HG03139 (cell line): Measurements from ENCODE around the gene UVRAG.

Experiments used
- ATAC-seq: cut with Tn5 transposase; IDR thresholded peaks from one replicate; pipeline ENCODE4 v1.9.1; 2021; ENCODE audit not compliant: unreplicated experiment

The UVRAG gene

DNA sequence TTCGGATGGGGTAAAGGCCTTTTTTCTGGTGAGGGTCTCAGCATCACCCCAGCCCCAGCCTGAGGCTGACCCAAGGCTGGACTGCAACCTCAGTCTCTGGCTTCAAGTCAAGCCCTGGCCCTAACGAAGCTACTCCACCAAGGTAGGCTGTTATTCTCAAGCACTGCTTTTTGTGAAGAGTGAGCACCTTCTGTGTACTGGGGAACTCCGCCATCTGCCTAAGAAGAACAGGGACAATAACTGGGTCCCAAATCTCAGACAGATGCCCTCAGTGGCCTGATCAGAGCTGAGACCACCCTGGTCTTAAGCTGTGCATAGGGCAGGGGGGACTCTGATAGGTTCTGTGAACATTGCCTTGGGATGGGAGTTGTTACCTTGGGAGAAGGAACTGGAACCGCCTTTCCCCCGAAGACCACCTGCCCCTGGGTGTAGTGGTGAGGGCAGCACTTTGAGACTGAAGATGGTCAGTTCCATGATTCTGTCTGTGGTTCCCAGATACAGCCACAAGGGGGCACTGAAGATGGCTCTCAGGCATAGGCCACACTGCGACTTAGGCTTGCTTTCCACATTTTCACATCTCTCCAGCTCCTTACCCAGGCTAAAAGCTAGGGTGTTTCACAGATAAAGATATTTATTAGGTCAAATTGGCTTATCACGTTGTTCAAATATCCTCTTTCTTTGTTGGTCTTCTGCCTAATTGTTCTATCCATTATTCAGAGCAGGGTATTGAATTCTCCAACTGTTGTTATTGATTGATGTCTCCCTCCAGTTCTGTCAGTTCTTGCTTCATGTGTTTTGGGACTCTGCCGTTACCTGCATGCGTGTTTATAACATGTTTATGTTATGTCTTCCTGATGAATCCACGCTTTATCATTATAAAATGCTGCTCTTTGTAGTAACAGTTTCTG, 11.8 kb upstream of the UVRAG start:
- ATAC-seq = peak; percentile 58

DNA sequence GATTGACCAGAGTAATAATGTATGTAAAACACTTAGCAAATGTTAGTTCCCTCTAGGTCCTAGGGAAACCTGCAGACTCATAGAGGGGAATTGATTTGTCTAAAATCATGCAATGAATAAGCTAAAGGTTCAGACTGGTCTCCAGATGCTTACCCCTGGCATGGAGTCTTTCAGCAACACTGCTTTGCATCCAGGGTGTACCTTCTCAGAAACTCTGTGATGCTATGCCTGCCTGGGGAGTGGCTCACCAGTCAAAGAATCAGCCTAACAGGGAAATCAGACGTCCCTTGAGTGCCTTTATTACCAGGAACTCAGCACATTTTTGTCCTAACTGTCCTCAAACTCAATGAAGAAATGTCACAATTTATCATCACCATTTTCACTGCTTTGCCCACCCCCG, 5.9 kb upstream of the UVRAG start:
- ATAC-seq = no peak

DNA sequence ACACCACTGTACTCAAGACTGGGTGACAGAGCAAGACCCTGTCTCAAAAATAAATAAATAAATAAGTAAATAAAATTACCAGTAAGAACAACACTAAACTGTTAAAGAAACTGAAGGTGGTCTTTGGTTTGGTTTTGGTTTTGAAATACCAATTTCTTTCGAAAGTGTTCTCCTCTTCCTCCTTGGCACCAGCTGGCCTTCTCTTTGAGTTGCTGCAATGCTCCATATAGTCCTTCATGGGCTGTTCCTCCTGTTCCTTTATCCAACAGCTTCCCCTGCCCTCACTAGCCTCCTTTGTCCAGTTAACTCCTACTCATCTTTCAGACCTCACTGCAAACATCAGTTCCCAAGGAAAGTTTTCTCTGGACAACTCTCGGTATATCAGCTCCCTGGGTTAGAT, 5.0 kb upstream of the UVRAG start:
- ATAC-seq = no peak

DNA sequence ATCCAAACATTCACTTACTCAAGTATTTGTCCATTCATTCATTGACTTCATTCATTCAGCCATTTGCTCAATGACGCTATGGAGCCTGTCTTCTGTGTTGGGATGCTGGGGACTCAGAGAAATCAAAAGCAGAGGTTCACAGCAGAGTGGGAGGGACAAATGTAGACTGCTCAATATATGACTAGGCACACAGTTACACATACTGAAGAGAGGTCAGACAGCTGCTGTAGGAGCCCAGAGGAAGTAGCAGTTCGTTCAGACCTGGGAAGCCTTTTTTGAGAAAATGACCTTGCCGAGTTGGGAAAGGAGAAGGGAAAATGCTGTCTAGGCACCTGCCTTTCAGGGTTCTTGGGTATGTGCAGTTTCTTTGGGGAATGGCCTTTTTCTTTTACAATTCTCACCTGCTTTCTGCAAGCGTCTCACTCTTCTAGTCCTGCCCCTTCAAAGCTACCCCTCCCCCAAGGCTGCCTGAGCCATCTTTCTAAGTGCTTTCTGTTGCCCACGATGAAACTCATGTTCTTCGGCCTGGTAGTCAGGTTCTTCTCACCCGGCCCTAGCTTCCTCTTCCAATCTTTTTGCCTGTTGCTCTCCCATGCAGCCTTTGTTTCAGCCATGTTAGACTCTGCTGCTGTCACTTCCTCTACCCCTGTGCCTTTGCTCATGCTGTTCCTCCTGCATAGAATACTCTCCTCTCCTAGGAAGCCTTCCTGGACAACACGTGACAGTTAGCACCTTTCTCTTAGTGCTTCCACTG, 4.2 kb upstream of the UVRAG start:
- ATAC-seq = no peak

DNA sequence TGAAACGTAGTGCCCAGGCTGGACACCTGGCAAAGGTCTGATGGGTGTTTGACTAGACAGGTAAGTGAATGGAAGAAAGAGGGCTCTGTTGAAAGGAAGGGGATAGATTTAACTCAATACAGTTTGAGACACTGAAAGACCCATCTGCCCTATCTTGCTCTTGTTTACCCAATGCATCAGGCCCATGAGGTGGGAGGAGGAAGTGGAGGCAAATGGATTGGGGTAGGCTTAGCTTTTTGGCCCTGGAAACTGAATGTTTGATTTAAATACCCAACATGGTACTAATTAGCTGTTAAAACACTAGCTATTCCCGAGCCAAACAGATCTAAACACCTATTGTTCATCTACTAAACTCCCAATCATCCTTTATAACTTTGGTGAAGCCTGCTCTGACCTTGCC, 3.5 kb upstream of the UVRAG start:
- no peak for ATAC-seq

DNA sequence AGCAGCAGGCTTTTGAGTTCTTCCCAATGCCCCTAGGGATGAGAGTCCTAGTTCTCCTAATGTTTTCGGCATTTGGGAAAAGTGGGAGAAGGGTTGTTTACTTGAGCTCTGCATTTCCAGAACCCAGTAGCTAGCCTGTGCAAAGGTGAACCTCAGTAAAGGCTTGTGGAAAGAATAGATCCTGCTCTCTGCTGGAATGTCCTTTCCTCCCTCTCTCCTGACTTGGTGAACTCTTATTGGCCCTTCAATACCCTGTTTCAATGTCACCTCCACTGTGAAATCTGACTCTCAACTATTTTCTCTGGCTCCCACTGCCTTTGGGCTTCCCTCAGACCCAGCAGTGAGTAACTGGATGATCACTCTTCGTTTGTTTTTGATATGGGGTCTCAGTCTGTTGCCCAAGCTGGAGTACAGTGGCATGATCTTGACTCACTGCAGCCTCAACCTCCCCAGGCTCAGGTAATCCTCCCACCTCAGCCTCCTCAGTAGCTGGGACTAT, 2.4 kb upstream of the UVRAG start:
- ATAC-seq = no peak

DNA sequence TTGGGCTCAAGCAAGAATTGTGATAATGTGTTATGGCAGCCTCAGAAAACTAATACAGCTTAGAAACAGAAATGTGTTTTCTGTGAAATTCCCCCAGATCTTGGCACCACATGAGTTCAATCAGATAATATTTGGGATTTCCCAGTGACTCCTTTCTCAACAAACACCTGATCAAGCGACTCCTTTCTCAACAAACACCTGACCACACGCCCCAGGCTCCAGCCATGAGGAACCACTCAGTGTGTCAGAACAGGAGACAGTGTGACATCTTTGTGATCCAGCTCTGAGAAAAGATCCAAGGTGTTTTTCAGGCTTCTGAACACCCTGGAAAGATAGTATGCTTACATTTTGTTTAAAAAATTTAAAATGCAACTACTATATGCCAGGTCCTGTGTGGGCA, 1.9 kb upstream of the UVRAG start:
- no peak for ATAC-seq

DNA sequence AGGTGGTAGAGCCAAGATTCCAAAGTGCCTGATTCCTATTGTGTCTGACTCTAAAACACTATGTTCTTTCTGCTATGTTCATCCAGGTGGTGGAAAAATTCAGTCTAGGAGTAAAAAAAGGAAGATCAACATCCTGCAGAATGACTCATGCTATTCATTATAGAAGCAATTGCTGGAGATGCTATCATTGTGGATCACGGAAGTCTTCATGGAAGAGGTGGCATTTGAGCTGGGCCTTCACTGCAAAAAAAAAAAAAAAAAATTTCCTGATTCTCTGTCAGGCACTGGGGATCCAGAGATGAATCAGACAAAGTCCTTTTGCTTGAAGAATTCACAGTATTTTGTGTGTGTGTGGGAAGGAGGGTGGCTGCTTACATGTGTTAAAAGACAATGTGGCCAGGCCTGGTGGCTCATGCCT, 1.4 kb upstream of the UVRAG start:
- no peak for ATAC-seq

DNA sequence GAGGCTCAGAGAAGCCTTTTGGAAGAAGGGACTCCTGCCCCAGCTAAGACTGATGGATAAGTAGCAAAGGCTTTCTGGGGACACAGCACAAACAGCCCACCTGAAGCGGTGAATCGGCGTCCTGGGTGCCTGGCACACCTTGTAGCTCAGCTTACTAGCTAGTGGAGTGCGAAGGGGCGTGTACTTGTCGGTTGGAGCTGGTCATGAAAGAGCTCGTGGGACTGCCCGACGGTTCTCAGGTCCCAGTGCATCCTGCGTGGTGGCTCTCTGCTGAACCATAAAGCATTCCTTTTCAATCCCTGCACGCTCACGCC, 690 bp upstream of the UVRAG start:
- ATAC-seq = peak; percentile 20

DNA sequence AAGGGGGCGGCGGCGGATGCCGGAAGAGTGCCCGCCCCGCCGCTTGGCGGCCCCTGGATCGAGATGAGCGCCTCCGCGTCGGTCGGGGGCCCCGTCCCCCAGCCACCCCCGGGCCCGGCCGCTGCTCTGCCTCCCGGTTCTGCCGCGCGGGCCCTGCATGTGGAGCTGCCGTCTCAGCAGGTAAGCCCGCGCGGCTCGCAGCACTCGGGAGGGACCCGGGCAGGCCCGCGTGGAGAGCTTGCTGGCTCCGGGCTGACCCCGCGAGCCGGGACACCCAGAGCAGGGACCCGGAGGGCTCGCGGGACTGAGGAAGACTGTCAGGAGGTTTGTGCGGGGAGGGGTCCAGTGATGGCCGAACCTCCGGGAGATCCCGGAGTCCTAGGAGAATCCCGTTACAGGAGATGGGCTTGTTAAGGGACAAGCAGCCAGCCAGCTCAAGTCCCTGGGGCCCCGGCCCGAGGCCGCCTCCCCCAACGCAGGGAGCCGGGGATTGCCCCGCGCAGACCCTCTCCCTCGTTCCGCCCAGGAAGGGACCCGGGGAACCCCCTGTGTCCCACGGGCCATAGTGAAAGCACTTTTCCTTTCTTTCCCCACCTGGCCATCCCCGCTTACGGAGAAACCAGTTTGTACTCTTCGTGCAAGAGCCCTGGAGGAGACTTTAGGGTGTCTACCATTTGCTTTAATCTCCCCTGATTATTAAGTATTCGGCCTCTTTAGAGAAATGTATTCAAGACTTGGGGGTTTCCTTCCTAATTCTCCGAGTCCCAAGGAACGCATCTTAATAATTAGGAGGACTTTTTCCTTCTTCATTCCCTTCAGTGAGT, 547 bp downstream of the UVRAG start:
- peak; percentile 22 for ATAC-seq

DNA sequence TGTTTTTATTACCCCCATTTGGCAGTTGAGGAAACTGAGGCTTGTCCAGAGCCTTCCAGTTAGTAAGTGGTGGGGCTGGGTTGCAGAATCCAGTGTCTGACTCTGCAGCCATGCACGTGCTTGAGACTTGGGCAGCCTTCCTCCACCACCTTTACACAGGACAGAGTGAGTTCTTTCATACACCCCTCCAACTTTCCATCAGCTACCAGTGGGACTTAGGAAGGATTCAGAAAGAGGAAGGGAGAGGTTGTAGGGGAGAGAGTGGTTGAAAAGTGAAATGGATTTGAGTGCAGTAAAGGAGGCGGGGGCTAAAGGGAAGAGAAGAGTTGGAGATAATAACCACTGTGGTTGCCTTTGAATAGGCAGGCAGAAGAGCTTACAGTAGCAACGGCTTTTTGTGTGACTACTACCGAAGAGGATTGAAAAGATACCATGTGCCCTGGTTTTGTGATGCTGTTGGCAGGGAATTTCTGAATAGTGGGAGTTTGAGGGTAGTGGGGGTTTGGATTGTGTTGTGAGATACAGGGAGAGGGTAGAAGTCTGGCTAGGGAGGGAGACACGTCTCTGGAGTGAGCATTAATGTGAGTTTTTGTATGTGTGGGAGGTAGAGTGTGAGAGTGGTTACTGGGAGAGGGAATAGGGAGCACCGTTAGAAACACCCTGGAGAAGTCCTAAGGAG, 1.7 kb downstream of the UVRAG start:
- ATAC-seq = no peak

DNA sequence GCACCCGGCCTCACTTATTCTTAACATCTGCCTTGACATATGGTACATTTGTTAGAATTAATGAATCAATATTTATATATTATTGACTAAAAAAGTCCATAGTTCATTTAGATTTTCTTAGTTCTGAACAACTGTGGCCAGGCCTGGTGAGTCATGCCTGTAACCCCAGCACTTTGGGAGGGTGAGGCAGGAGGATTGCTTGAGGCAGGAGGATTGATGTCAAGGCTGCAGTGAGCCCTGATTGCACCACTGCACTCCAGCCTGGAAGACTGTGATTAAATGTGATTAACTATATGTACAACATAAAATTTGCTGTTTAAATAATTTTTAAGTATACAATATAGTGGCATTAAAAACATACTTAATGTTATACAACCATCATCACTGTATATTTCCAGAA, 5.6 kb downstream of the UVRAG start:
- no peak for ATAC-seq

DNA sequence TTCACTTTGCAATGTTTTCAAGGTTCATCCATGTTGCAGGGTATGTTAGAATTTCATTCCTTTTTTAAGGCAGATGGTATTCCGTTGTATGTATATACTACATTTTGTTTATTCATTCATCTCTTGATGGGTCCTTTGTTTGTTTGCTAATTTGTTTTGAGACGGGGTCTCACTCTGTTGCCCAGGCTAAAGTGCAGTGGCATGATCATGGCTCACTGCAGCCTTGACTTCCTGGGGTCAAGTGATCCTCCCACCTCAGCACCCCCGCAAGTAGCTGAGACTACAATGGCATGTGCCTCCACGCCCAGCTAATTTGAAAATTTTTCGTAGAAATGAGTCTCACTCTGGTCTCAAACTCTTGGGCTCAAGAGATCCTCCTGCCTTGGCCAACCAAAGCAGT, 6.2 kb downstream of the UVRAG start:
- no peak for ATAC-seq

DNA sequence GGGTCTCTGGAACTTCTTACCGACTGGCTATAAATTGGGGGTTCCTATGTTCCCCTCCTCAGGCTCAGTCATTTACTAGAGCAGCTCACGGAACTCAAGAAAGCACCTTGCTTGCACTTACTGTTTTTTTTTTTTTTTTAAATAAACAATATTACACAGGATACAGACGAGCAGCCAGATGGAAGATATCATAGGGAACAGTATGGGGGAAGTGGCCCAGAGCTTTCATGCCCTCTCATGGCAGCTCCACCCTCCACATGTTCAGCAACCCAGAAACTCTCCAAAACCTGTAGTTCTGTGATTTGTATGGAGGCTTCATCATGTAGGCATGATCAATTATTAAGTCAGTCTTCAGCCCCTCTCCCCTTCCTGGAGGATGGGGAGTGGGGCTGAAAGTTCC, 7.5 kb downstream of the UVRAG start:
- ATAC-seq = no peak

DNA sequence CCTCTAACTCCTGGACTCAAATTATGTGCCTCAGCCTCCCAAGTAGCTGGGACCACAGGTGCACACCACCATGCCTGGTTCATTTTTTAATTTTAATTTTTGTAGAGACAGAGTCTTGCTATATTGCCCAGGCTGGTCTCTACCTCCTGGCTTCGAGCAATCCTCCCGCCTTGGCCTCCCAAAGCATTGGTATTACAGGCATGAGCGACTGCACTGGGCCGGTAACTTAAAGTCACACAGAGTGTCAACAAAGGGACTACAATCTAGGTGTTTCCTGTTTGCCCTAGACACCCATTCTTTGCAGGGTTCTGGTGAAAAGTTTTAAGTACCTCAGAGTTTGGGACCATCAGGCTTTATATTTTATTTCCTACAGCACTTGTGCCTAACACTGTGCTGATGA, 8.4 kb downstream of the UVRAG start:
- no peak for ATAC-seq

DNA sequence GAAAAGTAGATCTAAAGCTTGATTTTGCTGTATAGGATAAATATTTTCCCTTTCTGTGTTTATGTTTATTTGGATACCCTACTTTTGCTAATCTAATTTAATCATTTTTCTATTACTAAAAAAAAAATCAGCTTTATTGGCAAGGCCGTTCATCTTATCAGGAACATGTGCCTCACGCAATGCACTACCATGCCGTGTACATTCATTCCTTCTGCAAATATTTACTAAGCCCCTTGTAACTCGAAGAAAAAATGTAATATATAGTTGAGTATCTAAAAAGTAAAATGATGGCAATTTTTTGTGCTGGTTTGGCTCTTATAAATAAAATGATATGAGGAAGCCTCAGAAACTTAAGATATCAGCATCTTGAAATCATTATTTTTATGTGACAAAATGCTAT, 8.9 kb downstream of the UVRAG start:
- ATAC-seq = no peak

DNA sequence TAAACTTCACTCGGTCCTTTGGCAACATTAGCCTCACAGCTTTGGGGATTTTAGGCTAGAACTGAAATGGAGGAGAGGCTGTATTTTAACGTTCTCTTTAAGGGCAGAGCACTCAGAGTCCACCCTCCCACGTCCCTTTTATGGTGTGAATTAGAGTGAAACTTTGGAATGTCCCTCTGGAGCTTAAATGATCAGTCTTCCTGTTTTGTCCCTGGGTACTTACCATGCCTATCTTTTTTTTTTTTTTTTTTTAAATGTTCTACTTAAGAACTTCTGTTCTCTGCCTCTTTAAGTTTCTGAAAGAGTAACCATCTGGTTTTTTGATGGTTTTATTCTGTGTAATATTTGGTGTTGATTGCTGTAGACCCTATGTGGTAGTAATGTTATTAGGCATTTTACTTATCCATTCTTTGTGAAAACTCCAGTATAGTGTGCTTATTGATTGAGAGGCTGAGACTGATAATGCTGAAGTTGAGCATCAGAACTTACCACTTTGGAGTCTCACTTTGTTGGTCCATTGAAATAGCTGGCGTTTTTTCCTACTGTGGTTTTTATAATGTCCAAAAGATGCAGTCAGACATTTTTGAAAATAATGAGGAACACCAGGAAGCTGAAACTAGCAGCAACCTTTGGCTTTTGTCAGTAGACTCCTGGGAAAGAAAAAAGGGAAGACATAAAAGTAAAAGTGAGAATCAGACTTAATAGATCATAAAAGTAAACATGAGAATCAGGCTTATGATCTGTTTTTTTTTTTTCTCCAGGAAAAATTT, 11.6 kb downstream of the UVRAG start:
- no peak for ATAC-seq

DNA sequence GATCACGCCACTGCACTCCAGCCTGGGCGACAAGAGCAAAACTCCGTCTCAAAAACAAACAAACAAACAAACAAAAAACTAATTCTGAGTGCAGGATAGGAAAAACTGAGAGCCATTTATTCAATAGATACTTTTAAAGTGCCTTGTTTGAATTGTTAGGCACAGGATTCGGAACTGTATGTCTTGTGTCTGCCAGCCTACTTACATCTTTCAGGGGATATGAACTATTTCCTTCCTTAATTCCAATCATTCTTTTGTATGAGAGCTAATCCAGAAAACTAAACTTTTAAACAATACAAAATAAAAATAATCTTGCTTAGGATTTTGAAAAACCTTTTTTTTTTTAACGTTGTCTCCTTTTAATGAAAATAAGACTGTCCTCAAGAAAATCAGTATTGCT, 12.6 kb downstream of the UVRAG start:
- no peak for ATAC-seq

DNA sequence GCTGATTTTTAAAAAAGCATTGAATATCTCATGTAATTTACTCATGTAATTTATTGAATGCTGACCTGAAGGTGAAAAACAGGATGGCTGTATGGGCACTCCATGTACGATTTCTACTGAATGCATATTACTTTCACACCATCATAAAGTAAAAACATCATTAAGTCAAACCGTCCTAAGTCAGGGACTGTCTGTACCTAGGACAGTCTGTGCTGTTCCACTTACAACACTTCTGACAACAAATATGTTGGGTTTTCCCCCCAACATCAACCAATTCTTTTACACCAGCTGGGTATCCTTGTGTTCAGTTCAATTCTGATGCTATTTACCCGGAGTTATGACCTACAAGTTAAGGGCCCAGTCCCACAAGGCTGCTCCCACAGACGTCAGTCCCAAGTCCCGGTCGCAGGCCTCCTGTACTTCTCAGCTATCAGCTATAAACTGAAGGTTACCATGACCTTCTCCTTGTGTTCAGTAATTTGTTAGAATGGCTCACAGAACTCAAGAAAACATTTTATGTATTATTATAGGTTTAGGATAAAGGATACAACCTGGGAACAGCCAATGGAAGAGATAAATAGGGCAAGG, 17.0 kb downstream of the UVRAG start:
- no peak for ATAC-seq

DNA sequence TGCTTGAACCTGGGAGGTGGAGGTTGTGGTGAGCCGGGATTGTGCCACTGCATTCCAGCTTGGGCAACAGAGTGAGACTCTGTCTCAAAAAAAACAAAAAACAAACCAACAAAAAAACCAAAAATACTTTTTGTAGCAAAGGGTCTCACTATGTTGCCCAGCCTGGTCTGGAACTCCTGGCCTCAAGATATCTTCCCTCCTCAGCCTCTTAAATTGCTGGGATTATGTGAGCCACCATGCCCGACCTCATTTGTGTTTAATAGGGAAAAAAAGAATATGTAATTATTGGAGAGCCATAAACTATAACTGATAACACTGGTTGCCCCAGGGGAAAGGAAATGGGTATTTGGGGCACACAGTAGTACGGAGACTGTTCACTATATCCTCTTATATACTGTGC, 19.7 kb downstream of the UVRAG start:
- no peak for ATAC-seq
